Subcutaneous abdominal adipose tissue (tissue), 5 donors: Measurements from ENCODE around the gene PCYT1A.

Source experiments
- H3K27ac ChIP-seq: one replicate; pipeline ENCODE4 v1.7.0; 2013; ENCODE audit warnings: low read depth, mild to moderate bottlenecking, inconsistent platforms, low read length, moderate library complexity
- H3K27me3 ChIP-seq, 5 donors: one replicate each; pipeline ENCODE4 v1.7.0; 2013; ENCODE audit warnings: low read length in 5 of 5, inconsistent platforms in 1 of 5; ENCODE audit not compliant: control insufficient read depth in 5 of 5, insufficient read depth in 4 of 5
- H3K36me3 ChIP-seq, 5 donors: one replicate each; pipeline ENCODE4 v1.7.0; 2013; ENCODE audit warnings: low read length in 5 of 5; ENCODE audit not compliant: control insufficient read depth in 5 of 5, insufficient read depth in 5 of 5
- H3K4me1 ChIP-seq, 5 donors: one replicate each; pipeline ENCODE4 v1.7.0; 2013; ENCODE audit warnings: low read length in 5 of 5, mild to moderate bottlenecking in 3 of 5, moderate library complexity in 1 of 5; ENCODE audit not compliant: control insufficient read depth in 5 of 5, insufficient read depth in 5 of 5
- H3K4me3 ChIP-seq, 5 donors: one replicate each; pipeline ENCODE4 v1.7.0; 2013; ENCODE audit warnings: low read length in 5 of 5, low read depth in 1 of 5
- H3K9ac ChIP-seq, 5 donors: one replicate each; pipeline ENCODE4 v1.7.0; 2013; ENCODE audit warnings: low read length in 5 of 5, mild to moderate bottlenecking in 4 of 5, moderate library complexity in 3 of 5
- H3K9me3 ChIP-seq, 5 donors: one replicate each; pipeline ENCODE4 v1.7.0; 2013; ENCODE audit warnings: low read length in 5 of 5; ENCODE audit not compliant: control insufficient read depth in 5 of 5
- donor health status: healthy.
- donor health status: healthy.
- donor health status: healthy.
- donor health status: healthy.
- donor health status: healthy.

The PCYT1A gene

DNA sequence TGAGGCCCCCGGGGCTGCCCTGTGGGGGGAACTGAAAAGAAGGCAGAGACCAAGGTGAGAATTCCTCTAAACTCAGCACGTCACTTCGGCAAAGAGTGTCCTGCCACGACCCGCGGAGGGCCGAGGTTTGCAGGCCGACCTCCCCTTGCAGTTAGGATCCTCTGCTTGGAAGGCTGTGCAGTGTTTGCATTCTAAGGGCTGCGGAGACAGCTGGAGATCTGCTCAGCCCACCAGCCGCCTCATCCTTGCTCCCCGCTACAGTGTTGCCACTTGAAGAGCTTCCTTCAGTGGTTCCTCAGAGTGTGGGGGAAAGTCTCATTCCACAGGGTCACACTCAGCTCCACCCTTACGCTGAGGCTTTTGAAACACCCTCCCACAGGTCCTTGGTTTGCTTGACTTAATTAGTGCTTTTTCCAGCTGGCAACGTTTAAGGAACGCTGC lies 60.4 kb downstream of the PCYT1A start:
- H3K27ac ChIP-seq: no peak overlapping the region
- H3K4me3 ChIP-seq: peak overlapping the region in 3 of 5 donors; percentile 6 to 40 (median 31)

DNA sequence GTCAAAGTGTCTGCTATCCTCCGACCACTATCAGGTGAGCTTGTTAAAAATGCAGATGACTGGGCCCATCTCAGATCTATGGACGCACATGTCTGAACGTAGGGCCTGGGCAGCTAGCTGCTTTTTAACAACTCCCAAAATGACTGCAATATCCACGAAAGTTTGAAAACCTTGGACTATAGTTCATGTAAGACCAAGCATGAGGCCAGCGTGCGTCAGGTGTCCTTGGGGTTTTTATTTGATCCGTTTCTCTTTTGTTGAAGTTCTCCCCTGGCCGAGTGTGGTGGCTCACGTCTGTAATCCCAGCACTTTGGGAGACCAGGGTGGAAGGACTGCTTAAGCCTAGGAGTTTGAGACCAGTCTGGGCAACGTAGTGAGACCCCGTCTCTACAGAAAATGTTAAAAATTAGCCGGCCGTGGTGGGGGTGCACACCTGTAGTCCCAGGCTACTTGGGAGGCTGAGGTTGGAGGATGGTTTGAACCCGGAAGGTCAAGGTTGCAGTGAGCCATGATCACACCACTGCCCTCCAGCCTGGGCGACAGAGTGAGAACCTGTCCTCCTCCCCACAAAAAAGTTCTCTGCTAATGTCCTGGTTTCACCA lies 61.7 kb downstream of the PCYT1A start:
- H3K27me3 ChIP-seq: peaks cover 0 to 6% (median 0%) of the 10 kb centered on the region in 5 donors
- no peak overlapping the region for H3K4me3 ChIP-seq
- H3K4me1 ChIP-seq: peaks cover 3 to 17% (median 11%) of the 10 kb centered on the region in 5 donors
- no peaks in the 10 kb centered on the region for H3K36me3 ChIP-seq
- no peaks in the 10 kb centered on the region for H3K9me3 ChIP-seq
- no peak overlapping the region for H3K27ac ChIP-seq
- no peak overlapping the region for H3K9ac ChIP-seq

More for the DNA sequence above, 60.4 kb downstream of the PCYT1A start:
- Histone ChIP-seq H3K4me1 (peaks cover 3 to 15% (median 10%) of the 10 kb centered on the region in 5 donors), H3K36me3 (no peaks in the 10 kb centered on the region), H3K9me3 (no peaks in the 10 kb centered on the region), H3K27me3 (peaks cover 0 to 6% (median 0%) of the 10 kb centered on the region in 5 donors), H3K9ac (peak overlapping the region in 1 of 5 donors; percentile 56)

DNA sequence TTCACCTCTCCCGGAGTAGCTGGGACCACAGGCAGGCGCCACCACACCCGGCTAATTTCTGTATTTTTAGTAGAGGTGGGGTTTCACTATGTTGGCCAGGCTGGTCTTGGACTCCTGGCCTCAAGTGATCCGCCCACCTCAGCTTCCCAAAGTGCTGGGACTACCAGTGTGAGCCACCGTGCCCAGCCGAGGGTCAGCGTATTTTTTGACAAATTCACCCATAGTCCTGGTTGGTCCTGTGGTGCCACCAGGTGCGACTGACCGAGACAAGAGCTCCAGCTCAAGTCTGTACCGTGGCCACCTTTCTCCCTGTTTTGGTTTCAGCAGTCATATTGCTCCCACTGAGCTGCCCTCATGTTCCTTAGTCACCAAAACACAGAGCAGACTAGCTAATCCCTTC lies 62.4 kb downstream of the PCYT1A start:
- peaks cover 3 to 18% (median 13%) of the 10 kb centered on the region in 5 donors for H3K4me1 ChIP-seq
- no peaks in the 10 kb centered on the region for H3K9me3 ChIP-seq
- H3K9ac ChIP-seq: no peak overlapping the region
- H3K4me3 ChIP-seq: no peak overlapping the region
- no peaks in the 10 kb centered on the region for H3K36me3 ChIP-seq
- H3K27ac ChIP-seq: no peak overlapping the region
- peaks cover 0 to 6% (median 0%) of the 10 kb centered on the region in 5 donors for H3K27me3 ChIP-seq

- Histone ChIP-seq H3K27me3 (peaks cover 0 to 6% (median 0%) of the 10 kb centered on the region in 5 donors), H3K4me1 (peaks cover 5 to 30% (median 23%) of the 10 kb centered on the region in 5 donors), H3K9ac (no peak overlapping the region), H3K27ac (no peak overlapping the region), H3K36me3 (no peaks in the 10 kb centered on the region), H3K4me3 (no peak overlapping the region), H3K9me3 (no peaks in the 10 kb centered on the region)
Measured at GRCh38 chr3:196222876-196223595, 64.5 kb downstream of the PCYT1A start.

- H3K4me3 ChIP-seq: no peak overlapping the region
- no peaks in the 10 kb centered on the region for H3K36me3 ChIP-seq
- H3K4me1 ChIP-seq: peaks cover 2 to 19% (median 13%) of the 10 kb centered on the region in 5 donors
- no peak overlapping the region for H3K27ac ChIP-seq
- peaks cover 2 to 12% (median 4%) of the 10 kb centered on the region in 5 donors for H3K27me3 ChIP-seq
- H3K9ac ChIP-seq: no peak overlapping the region
- no peaks in the 10 kb centered on the region for H3K9me3 ChIP-seq
Measured at GRCh38 chr3:196220991-196221390, 66.5 kb downstream of the PCYT1A start.

- H3K4me1 ChIP-seq: peaks cover 2 to 19% (median 13%) of the 10 kb centered on the region in 5 donors
- no peak overlapping the region for H3K4me3 ChIP-seq
- H3K9me3 ChIP-seq: no peaks in the 10 kb centered on the region
- H3K9ac ChIP-seq: no peak overlapping the region
- peaks cover 2 to 16% (median 8%) of the 10 kb centered on the region in 5 donors for H3K27me3 ChIP-seq
- no peak overlapping the region for H3K27ac ChIP-seq
- H3K36me3 ChIP-seq: no peaks in the 10 kb centered on the region
Measured at GRCh38 chr3:196220587-196220986, 66.9 kb downstream of the PCYT1A start.

GRCh38 chr3:196219970-196220311 lies 67.6 kb downstream of the PCYT1A start:
- no peak overlapping the region for H3K27ac ChIP-seq
- peak overlapping the region in 2 of 5 donors; percentile 57 to 62 for H3K4me3 ChIP-seq

GRCh38 chr3:196219194-196219969 lies 68.1 kb downstream of the PCYT1A start:
- peaks cover 2 to 19% (median 13%) of the 10 kb centered on the region in 5 donors for H3K4me1 ChIP-seq
- H3K9ac ChIP-seq: peak overlapping the region in 3 of 5 donors; percentile 1 to 47 (median 16)
- H3K27me3 ChIP-seq: peaks cover 4 to 17% (median 14%) of the 10 kb centered on the region in 5 donors
- no peaks in the 10 kb centered on the region for H3K9me3 ChIP-seq
- no peaks in the 10 kb centered on the region for H3K36me3 ChIP-seq
- no peak overlapping the region for H3K27ac ChIP-seq
- peak overlapping the region; percentile 52 to 63 (median 62) for H3K4me3 ChIP-seq

More at GRCh38 chr3:196219970-196220311, 67.6 kb downstream of the PCYT1A start:
- H3K4me1 ChIP-seq: peaks cover 2 to 19% (median 13%) of the 10 kb centered on the region in 5 donors
- no peaks in the 10 kb centered on the region for H3K36me3 ChIP-seq
- H3K9me3 ChIP-seq: no peaks in the 10 kb centered on the region
- H3K9ac ChIP-seq: no peak overlapping the region
- peaks cover 4 to 17% (median 11%) of the 10 kb centered on the region in 5 donors for H3K27me3 ChIP-seq

DNA sequence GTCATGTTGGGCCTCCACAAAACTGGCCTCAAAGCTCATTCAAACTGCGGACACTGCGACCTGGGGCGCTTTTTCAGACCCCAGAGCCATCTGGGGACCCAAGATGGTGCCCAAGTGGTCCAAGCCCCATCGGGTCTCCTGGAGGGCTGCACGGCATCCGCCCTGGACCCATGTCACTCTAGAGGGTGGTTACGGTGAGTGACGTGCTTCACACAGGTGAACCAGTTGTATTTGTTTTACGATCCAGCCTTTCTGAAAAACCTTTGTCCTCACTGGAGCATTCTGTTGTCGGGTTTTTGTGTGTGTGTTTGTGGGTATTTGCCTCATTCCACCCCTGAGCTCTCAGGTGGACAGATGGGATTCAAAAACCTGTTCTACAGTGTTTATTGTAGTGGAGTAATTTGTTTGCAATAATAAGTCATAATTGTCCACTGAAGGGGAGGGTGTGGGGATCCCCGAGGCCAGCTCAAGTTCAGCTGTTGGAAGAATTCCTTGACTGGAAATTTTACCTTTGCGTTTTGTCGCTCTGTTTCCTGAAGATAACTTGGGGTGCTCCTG lies 69.3 kb downstream of the PCYT1A start:
- no peak overlapping the region for H3K27ac ChIP-seq

More for the DNA sequence above, 69.3 kb downstream of the PCYT1A start:
- peaks cover 2 to 19% (median 13%) of the 10 kb centered on the region in 5 donors for H3K4me1 ChIP-seq
- H3K9me3 ChIP-seq: no peaks in the 10 kb centered on the region
- no peak overlapping the region for H3K9ac ChIP-seq
- peaks cover 4 to 17% (median 14%) of the 10 kb centered on the region in 5 donors for H3K27me3 ChIP-seq
- no peaks in the 10 kb centered on the region for H3K36me3 ChIP-seq
- H3K4me3 ChIP-seq: no peak overlapping the region
